ENCODE measurements around the gene SIGLEC5. TPM values are rescaled to one million over a fixed set of nuclear protein-coding genes. Genes with fewer than 3 reads are reported as not detected.

Gene SIGLEC5
- total RNA-seq, 1 donor from 2014 or later: not detected

Other genes with a start within 250 kb of the SIGLEC5 start
- gene LIM2, start 242.4 kb downstream of the SIGLEC5 start, total RNA-seq: not detected
- gene C19orf84, start 239.8 kb downstream of the SIGLEC5 start, total RNA-seq: not detected
- gene SIGLEC10, start 212.8 kb downstream of the SIGLEC5 start, total RNA-seq: 1.1 TPM
- 0.08 TPM for gene SIGLEC8, start 171.9 kb downstream of the SIGLEC5 start, total RNA-seq
- not detected for gene CEACAM18, start 151.9 kb downstream of the SIGLEC5 start, total RNA-seq
- gene SIGLEC12, start 128.6 kb downstream of the SIGLEC5 start, total RNA-seq: 0.19 TPM
- gene SIGLEC6, start 98.7 kb downstream of the SIGLEC5 start, total RNA-seq: 0.24 TPM
- 7.4 TPM for gene ZNF175, start 59.1 kb downstream of the SIGLEC5 start, total RNA-seq
- gene SIGLEC14, start 16.4 kb upstream of the SIGLEC5 start, total RNA-seq: 1.2 TPM
- gene SPACA6, start 62.9 kb upstream of the SIGLEC5 start, total RNA-seq: 14.6 TPM
- 0.57 TPM for gene HAS1, start 93.6 kb upstream of the SIGLEC5 start, total RNA-seq
- 5.3 TPM for gene FPR1, start 121.5 kb upstream of the SIGLEC5 start, total RNA-seq
- 0.95 TPM for gene FPR2, start 130.8 kb upstream of the SIGLEC5 start, total RNA-seq
- gene FPR3, start 164.8 kb upstream of the SIGLEC5 start, total RNA-seq: 7.2 TPM